H1 (cell line): ENCODE measurements around the gene BCKDHA. TPM values are rescaled to one million over a fixed set of nuclear protein-coding genes. Genes with fewer than 3 reads are reported as not detected.

Experiments used
- CTCF ChIA-PET: fragments of 300-600 bp; sonication (Branson Sonifier 250); formaldehyde crosslinking; loops from one replicate; lab custom pipeline; 2021; ENCODE audit not compliant: partially characterized antibody; lab: Charles Lee
- POLR2A ChIA-PET: fragments of 300-600 bp; sonication (Branson Sonifier 250); formaldehyde crosslinking; loops from one replicate; lab custom pipeline; 2021; ENCODE audit warnings: inconsistent platforms; ENCODE audit not compliant: partially characterized antibody; lab: Charles Lee
- DNase-seq, 2 experiments: peaks; one replicate each; pipeline versions ENCODE4 v3.0.0 to v3.0.0-alpha.2; 2010 to 2022; ENCODE audit warnings: low spot score in 2 of 2, low read depth in 1 of 2, mixed read lengths in 1 of 2
- FAIRE-seq: peaks from 2 replicates; lab custom pipeline; 2011; peaks lifted over from hg19 to GRCh38; lab: Jason Lieb, UNC
- H2AFZ ChIP-seq: 2 replicates; pipeline ENCODE4 v1.8.1; 2012; ENCODE audit warnings: low read length, inconsistent platforms
- H2AK5ac ChIP-seq: 2 replicates; pipeline ENCODE4 v1.6.1; 2013; ENCODE audit warnings: low read depth, low read length
- H2BK120ac ChIP-seq: replicated peaks from 2 replicates; pipeline ENCODE3; 2013; ENCODE audit warnings: low read depth, low read length, inconsistent platforms
- H2BK12ac ChIP-seq: 2 replicates; pipeline ENCODE4 v1.6.1; 2013; ENCODE audit warnings: low read depth, low read length
- H2BK15ac ChIP-seq: 2 replicates; pipeline ENCODE4 v1.6.1; 2013; ENCODE audit warnings: low read length
- H2BK20ac ChIP-seq: 2 replicates; pipeline ENCODE4 v1.6.1; 2013; ENCODE audit warnings: low read length
- H2BK5ac ChIP-seq: 2 replicates; pipeline ENCODE4 v1.6.1; 2013; ENCODE audit warnings: low read depth, low read length
- H3K14ac ChIP-seq: 2 replicates; pipeline ENCODE4 v1.6.1; 2013; ENCODE audit warnings: inconsistent platforms; ENCODE audit not compliant: insufficient read length
- H3K18ac ChIP-seq: 2 replicates; pipeline ENCODE4 v1.6.1; 2013; ENCODE audit warnings: low read length; ENCODE audit errors: extremely low read depth
- H3K23ac ChIP-seq: 2 replicates; pipeline ENCODE4 v1.6.1; 2013; ENCODE audit warnings: inconsistent platforms; ENCODE audit not compliant: insufficient read length
- H3K23me2 ChIP-seq: 2 replicates; pipeline ENCODE4 v1.6.1; 2013; ENCODE audit warnings: low read depth, low read length
- H3K27ac ChIP-seq: 2 replicates; pipeline ENCODE4 v1.6.1; 2011; ENCODE audit warnings: low read depth, low read length, inconsistent platforms
- H3K27me3 ChIP-seq, 4 experiments: replicated peaks in 1 of 4; 1 replicate in 1 of 4; 2 replicates in 3 of 4; pipeline versions ENCODE4 v1.6.1 to v1.8.1; 2011 to 2013; ENCODE audit warnings: low read length in 3 of 4, mild to moderate bottlenecking in 3 of 4, inconsistent platforms in 2 of 4, mixed read lengths in 2 of 4, moderate library complexity in 1 of 4; ENCODE audit not compliant: control insufficient read depth in 3 of 4, insufficient read depth in 3 of 4; ENCODE audit errors: extremely low read depth in 1 of 4
- H3K36me3 ChIP-seq, 4 experiments: 2 replicates each; pipeline versions ENCODE4 v1.6.1 to v1.8.1; 2011 to 2013; ENCODE audit warnings: mild to moderate bottlenecking in 4 of 4, low read length in 3 of 4, moderate library complexity in 2 of 4, control low read depth in 1 of 4, inconsistent platforms in 1 of 4; ENCODE audit not compliant: insufficient read depth in 4 of 4, control insufficient read depth in 2 of 4
- H3K4ac ChIP-seq: replicated peaks from 2 replicates; pipeline ENCODE3; 2013; ENCODE audit warnings: low read length, low read depth, mixed read lengths, inconsistent platforms; ENCODE audit not compliant: insufficient read length
- H3K4me1 ChIP-seq, 4 experiments: replicated peaks in 1 of 4; 1 replicate in 1 of 4; 2 replicates in 3 of 4; pipeline versions ENCODE4 v1.6.1 to v1.8.1; 2011 to 2013; ENCODE audit warnings: low read length in 3 of 4, inconsistent platforms in 2 of 4, mixed read lengths in 1 of 4; ENCODE audit not compliant: insufficient read depth in 4 of 4, control insufficient read depth in 3 of 4
- H3K4me2 ChIP-seq, 2 experiments: 2 replicates each; pipeline versions ENCODE4 v1.6.1 to v1.8.1; 2011 to 2013; ENCODE audit warnings: low read depth in 2 of 2, low read length in 2 of 2, control low read depth in 1 of 2, inconsistent platforms in 1 of 2, mild to moderate bottlenecking in 1 of 2; ENCODE audit not compliant: insufficient read depth in 1 of 2
- H3K4me3 ChIP-seq, 4 experiments: fragments of 200-600, 300-600 bp in 1 of 4; sonication (generic), shearing (Covaris generic), sonication (Bioruptor Twin) in 1 of 4; 2 replicates each; pipeline versions ENCODE4 v1.5.1 to v1.8.1; 2011 to 2016; ENCODE audit warnings: low read length in 4 of 4, low read depth in 3 of 4, control low read depth in 2 of 4, inconsistent platforms in 2 of 4, mild to moderate bottlenecking in 2 of 4, mixed read lengths in 1 of 4, moderate library complexity in 1 of 4; ENCODE audit not compliant: insufficient read depth in 2 of 4; ENCODE audit errors: extremely low read depth in 1 of 4
- H3K56ac ChIP-seq: replicated peaks from 2 replicates; pipeline ENCODE3; 2013; ENCODE audit warnings: low read depth, mild to moderate bottlenecking, mixed read lengths, low read length, inconsistent platforms; ENCODE audit not compliant: insufficient read length
- H3K79me1 ChIP-seq: 2 replicates; pipeline ENCODE4 v1.6.1; 2013; ENCODE audit warnings: low read depth, low read length, control low read depth
- H3K79me2 ChIP-seq, 2 experiments: 2 replicates each; pipeline versions ENCODE4 v1.6.1 to v1.8.1; 2012 to 2013; ENCODE audit warnings: low read length in 2 of 2, mild to moderate bottlenecking in 2 of 2, inconsistent platforms in 1 of 2; ENCODE audit not compliant: insufficient read depth in 2 of 2, control insufficient read depth in 1 of 2
- H3K9ac ChIP-seq, 4 experiments: replicated peaks in 1 of 4; 1 replicate in 1 of 4; 2 replicates in 3 of 4; pipeline versions ENCODE4 v1.6.1 to v1.8.1; 2011 to 2013; ENCODE audit warnings: low read depth in 3 of 4, low read length in 3 of 4, control low read depth in 2 of 4, mild to moderate bottlenecking in 2 of 4, moderate library complexity in 2 of 4, inconsistent platforms in 1 of 4; ENCODE audit errors: extremely low read depth in 1 of 4
- H3K9me3 ChIP-seq, 2 experiments: 2 replicates each; pipeline versions ENCODE4 v1.6.1 to v1.8.1; 2012 to 2013; ENCODE audit warnings: mild to moderate bottlenecking in 2 of 2, moderate library complexity in 2 of 2, control low read depth in 1 of 2, inconsistent platforms in 1 of 2, low read depth in 1 of 2, low read length in 1 of 2, mixed read lengths in 1 of 2; ENCODE audit not compliant: insufficient read depth in 2 of 2
- H4K20me1 ChIP-seq, 2 experiments: replicated peaks in 1 of 2; 2 replicates each; pipeline versions ENCODE3 to v1.8.1; 2011 to 2013; ENCODE audit warnings: inconsistent platforms in 2 of 2, low read length in 2 of 2, mild to moderate bottlenecking in 1 of 2; ENCODE audit not compliant: insufficient read depth in 2 of 2, control insufficient read depth in 1 of 2
- H4K5ac ChIP-seq: 2 replicates; pipeline ENCODE4 v1.6.1; 2013; ENCODE audit warnings: low read length, low read depth, mixed read lengths, inconsistent platforms; ENCODE audit not compliant: insufficient read length
- H4K8ac ChIP-seq: 2 replicates; pipeline ENCODE4 v1.8.0; 2013; ENCODE audit warnings: mild to moderate bottlenecking, moderate library complexity, low read length, inconsistent platforms; ENCODE audit not compliant: insufficient read depth; ENCODE audit errors: extremely low read depth
- H4K91ac ChIP-seq: replicated peaks from 2 replicates; pipeline ENCODE3; 2013; ENCODE audit warnings: low read length, mixed read lengths, inconsistent platforms; ENCODE audit not compliant: insufficient read length
- CREB1 ChIP-seq: IDR thresholded peaks from 2 replicates; pipeline ENCODE4 v1.6.1; 2012; ENCODE audit warnings: inconsistent platforms
- EGR1 ChIP-seq: IDR thresholded peaks from 2 replicates; pipeline ENCODE4 v1.6.1; 2011; ENCODE audit warnings: low read depth, low read length, borderline replicate concordance
- EZH2 ChIP-seq: fragments of 200-600 bp; sonication (generic); IDR thresholded peaks from 2 replicates; pipeline ENCODE4 v1.7.1; 2012; ENCODE audit warnings: low read depth, mild to moderate bottlenecking, moderate library complexity, low read length, inconsistent platforms; ENCODE audit not compliant: severe bottlenecking
- PHF8 ChIP-seq: fragments of 200-600 bp; sonication (generic); conservative IDR thresholded peaks from 2 replicates; pipeline ENCODE4 v1.7.1; 2012; ENCODE audit warnings: low read depth, mild to moderate bottlenecking, inconsistent platforms, low read length, moderate library complexity
- RXRA ChIP-seq: IDR thresholded peaks from 2 replicates; pipeline ENCODE4 v1.6.1; 2011; ENCODE audit warnings: low read depth, mild to moderate bottlenecking, low read length, moderate library complexity; ENCODE audit not compliant: insufficient read depth
- SRF ChIP-seq: IDR thresholded peaks from 2 replicates; pipeline ENCODE4 v1.6.1; 2011; ENCODE audit warnings: mild to moderate bottlenecking, low read depth, low read length, moderate library complexity
- YY1 ChIP-seq: IDR thresholded peaks from 2 replicates; pipeline ENCODE4 v1.6.1; 2011; ENCODE audit warnings: low read depth, mild to moderate bottlenecking, low read length
- WGBS, 2 experiments: shearing (Covaris generic) in 1 of 2; methylation state at CpG; one replicate each; pipeline versions ENCODE4 v1.1.6 to v1.1.7; 2013 to 2015; ENCODE audit warnings: low lambda C conversion rate in 2 of 2, mixed read lengths in 2 of 2, inconsistent platforms in 1 of 2, low coverage in 1 of 2, missing lambda C conversion rate in 1 of 2; ENCODE audit not compliant: insufficient replicate concordance in 2 of 2, insufficient coverage in 1 of 2, insufficient read length in 1 of 2; ENCODE audit errors: extremely low coverage in 1 of 2, missing lambda C conversion rate in 1 of 2; 5-methylcytosine and 5-hydroxymethylcytosine counted together
- long read RNA-seq, 2 experiments: library from RNA in 1 of 2; library from capped mRNA in 1 of 2; stranded (forward); transcript quantifications; one replicate each; pipeline ENCODE4 v2.0.0, GENCODE V29; 2021; ENCODE audit warnings: inconsistent platforms in 1 of 2
- polyA minus RNA-seq, 3 experiments: library from RNA; depleted of rRNA, polyadenylated mRNA; stranded (reverse); fragments of >200 nt; gene quantifications; 1 replicate in 2 of 3; 2 replicates in 1 of 3; pipeline ENCODE4 v1.2.3, GENCODE V29; 2011
- polyA plus RNA-seq, 7 experiments: library from polyadenylated mRNA; depleted of rRNA in 3 of 7; stranded (reverse) in 5 of 7; unstranded in 2 of 7; fragments of >200 nt in 5 of 7; fragments of 200-250 nt in 2 of 7; gene quantifications; 1 replicate in 5 of 7; 2 replicates in 1 of 7; 4 replicates in 1 of 7; pipeline versions ENCODE4 v1.2.1 to v1.2.3, GENCODE V29; 2011 to 2013; ENCODE audit warnings: missing spikeins in 2 of 7, mixed read lengths in 2 of 7
- total RNA-seq: library from RNA; stranded (reverse); fragmentation: NEBNext Ultra II Directional; extraction: Animal tissue kit (Norgen Biotek cat#: 25700); gene quantifications from 2 replicates; pipeline ENCODE4 v1.2.1, GENCODE V29; 2021

BCKDHA gene
- total RNA-seq (14.2 and 15.2 TPM in 2 replicates), polyA plus RNA-seq (2011; rRNA removed) (69.6 and 103 TPM in 2 replicates), polyA minus RNA-seq (2011; rRNA and poly(A)+ RNA removed) (13.7 and 25.1 TPM in 2 replicates)
- 46.5 TPM for polyA plus RNA-seq (2011; cell fraction: cytosol; rRNA removed)
- 93.1 TPM for polyA plus RNA-seq (2011; cell fraction: nucleus; rRNA removed)
- 10.6 to 41.9 TPM (median 29.6 TPM) in 4 replicates for polyA plus RNA-seq (2012, experiment 1 of 2)
- polyA plus RNA-seq (2012, experiment 2 of 2): 34.0 TPM
- polyA plus RNA-seq (2013, experiment 1 of 2): 29.0 TPM
- 28.6 TPM for polyA plus RNA-seq (2013, experiment 2 of 2)
- 34.5 TPM for polyA minus RNA-seq (2011; cell fraction: cytosol; rRNA and poly(A)+ RNA removed)
- 30.6 TPM for polyA minus RNA-seq (2011; cell fraction: nucleus; rRNA and poly(A)+ RNA removed)
- long read RNA-seq, experiment 1, transcript BCKDHA-201 (9 exons, 2,103 nt): major isoform, 21 of 40 reads
- long read RNA-seq, experiment 1, partial matches to known transcripts: 16 of 40 reads
- long read RNA-seq, experiment 1, other reads (novel, unspliced or antisense): 3 of 40 reads
- long read RNA-seq, experiment 2, transcript BCKDHA-201 (9 exons, 2,103 nt): major isoform, 26 of 30 reads
- long read RNA-seq, experiment 2, partial matches to known transcripts: 3 of 30 reads
- long read RNA-seq, experiment 2, other reads (novel, unspliced or antisense): 1 of 30 reads

- FAIRE-seq (peak; percentile 52), DNase-seq (peak; percentile 96 to 98)
- Histone ChIP-seq H3K79me1 (peaks cover 10% of the 10 kb centered on the region; the same call in 1 of the 2 replicates), H2BK15ac (no peak within 1 kb of the TSS), H4K8ac (no peak within 1 kb of the TSS), H4K5ac (no peak within 1 kb of the TSS), H3K4me2 (peak within 1 kb of the TSS; percentile 90 to 92), H3K79me2 (peaks cover 0 to 33% of the 10 kb centered on the region in 2 experiments; a peak in 2 of 4 replicates), H3K4me1 (peaks cover 0 to 5% (median 0%) of the 10 kb centered on the region in 4 experiments; a peak in 5 of 7 replicates), H2AFZ (peak within 1 kb of the TSS; percentile 82), H3K27ac (peak within 1 kb of the TSS; percentile 96), H2BK12ac (no peak within 1 kb of the TSS), H3K14ac (no peak within 1 kb of the TSS), H3K4ac (peak within 1 kb of the TSS; percentile 17), H3K9me3 (no peaks in the 10 kb centered on the region), H3K18ac (peak within 1 kb of the TSS; percentile 73; the same call in 1 of the 2 replicates), H3K36me3 (no peaks in the 10 kb centered on the region), H3K9ac (peak within 1 kb of the TSS; percentile 84 to 96 (median 89)), H3K27me3 (no peaks in the 10 kb centered on the region), H3K23me2 (peaks cover 4% of the 10 kb centered on the region), H2BK5ac (peak within 1 kb of the TSS; percentile 95), H4K20me1 (no peaks in the 10 kb centered on the region), H2BK120ac (no peak within 1 kb of the TSS), H3K4me3 (peak within 1 kb of the TSS; percentile 85 to 99 (median 98)), H4K91ac (no peak within 1 kb of the TSS), H3K56ac (no peak within 1 kb of the TSS), H2BK20ac (no peak within 1 kb of the TSS), H3K23ac (no peak within 1 kb of the TSS), H2AK5ac (no peak within 1 kb of the TSS; the same call in 1 of the 2 replicates)
- ChIA-PET CTCF (no interaction called here), POLR2A (interaction anchor here (1.1 to 2.5 kb wide), 4 partner anchors 11 to 42 kb away, joined by 3 to 10 read pairs (median 8); partner anchors contain the start of genes B3GNT8 and DMAC2)
- WGBS, 2 experiments: 2% methylated on average over 50 of the region's 50 CpGs; no CpG with 5 or more reads in 1 of the 2 experiments
- TF ChIP-seq EZH2 (no peak), YY1 (peak; percentile 94), CREB1 (peak; percentile 33; the same call in 1 of the 2 replicates), RXRA (no peak), SRF (no peak), EGR1 (no peak), PHF8 (peak; percentile 75)
Observed at GRCh38 chr19:41397086-41398049, at the start of gene BCKDHA, which contains the start of gene EXOSC5. Gene BCKDHA, plus strand, starts transcription at chr19:41397818. Its CDS starts 10 bp downstream, at chr19:41397828. Gene EXOSC5, minus strand, starts transcription at chr19:41397359. Its CDS starts 31 bp downstream, at chr19:41397328.
